ENCODE data around the gene NUCB2.
"Not testable (repeated sequence)": the region's sequence is repeated elsewhere in the genome, so short reads cannot be mapped to it uniquely, and the experiment has no call there.

Gene NUCB2

DNA sequence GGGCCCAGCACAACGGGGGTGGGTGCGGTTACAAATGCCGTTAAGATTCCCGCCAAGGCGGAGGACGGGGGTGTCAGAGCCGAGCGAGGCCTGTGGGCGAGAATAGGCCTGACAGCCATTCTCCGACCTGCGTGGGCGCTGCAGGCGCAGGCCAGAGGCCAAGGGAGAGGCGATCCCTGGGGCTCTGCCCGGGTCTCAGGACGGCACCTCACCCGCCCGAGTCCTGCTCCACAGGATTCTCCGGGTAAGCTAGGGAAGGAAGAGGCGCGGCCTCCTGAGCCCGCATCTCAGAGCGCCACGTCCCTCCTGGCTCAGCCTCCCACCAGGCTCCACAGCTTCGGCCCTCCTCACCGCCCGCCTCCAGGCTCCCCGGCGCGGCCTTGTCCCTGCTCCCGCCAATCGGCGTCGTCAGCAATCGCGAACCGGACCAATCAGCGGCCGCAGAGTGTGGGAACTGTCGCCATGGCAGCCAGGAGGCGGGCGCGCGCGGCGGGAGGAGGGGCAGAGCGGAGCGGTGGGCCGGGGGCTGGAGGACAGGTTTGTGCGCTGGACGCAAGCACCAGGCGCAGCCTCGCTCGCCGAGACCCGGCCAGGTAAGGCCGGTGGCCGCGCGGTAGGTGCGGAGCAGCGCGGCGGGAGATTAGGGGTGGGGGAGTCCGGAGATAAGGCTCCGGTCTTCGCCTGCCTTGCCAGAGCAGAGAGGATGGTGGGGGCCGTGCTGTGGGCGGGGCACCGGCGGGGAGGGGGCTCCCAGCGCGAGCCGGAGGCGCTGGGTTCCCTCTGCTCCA, at the start of gene NUCB2:
NUCB2 (plus strand) TSS at position 504 of the 788 bp plus-strand sequence. CDS start 18,585 bp downstream, outside the sequence.
- peak within 1 kb of the TSS; percentile 50 for H3K27ac Mint-ChIP-seq (ENCODE audit: low read depth)

DNA sequence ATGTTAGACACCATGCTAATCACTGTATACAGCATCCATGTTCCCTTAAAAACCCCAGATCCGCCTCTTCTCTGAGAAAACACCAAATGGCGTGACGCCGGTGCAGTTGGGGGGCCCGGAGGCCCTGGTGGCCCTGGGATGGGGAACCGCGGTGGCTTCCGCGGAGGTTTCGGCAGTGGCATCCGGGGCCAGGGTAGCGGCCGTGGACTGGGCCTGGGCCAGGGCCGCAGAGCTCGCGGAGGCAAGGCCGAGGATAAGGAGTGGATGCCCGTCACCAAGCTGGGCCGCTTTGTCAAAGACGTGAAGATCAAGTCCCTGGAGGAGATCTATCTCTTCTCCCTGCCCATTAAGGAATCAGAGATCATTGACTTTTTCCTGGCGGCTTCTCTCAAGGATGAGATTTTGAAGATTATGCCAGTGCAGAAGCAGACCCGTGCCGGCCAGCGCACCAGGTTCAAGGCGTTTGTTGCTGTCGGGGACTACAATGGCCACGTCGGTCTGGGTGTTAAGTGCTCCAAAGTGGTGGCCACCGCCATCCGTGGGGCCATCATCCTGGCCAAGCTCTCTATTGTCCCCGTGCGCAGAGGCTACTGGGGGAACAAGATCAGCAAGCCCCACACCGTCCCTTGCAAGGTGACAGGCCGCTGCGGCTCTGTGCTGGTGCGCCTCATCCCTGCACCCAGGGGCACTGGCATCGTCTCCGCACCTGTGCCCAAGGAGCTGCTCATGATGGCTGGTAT, 48.2 kb upstream of the NUCB2 start:
- DNase-seq (ENCODE audit: low spot score in 2 of 2); H3K4me3 Mint-ChIP-seq; H3K36me3 Mint-ChIP-seq (ENCODE audit: insufficient read depth); H3K27ac Mint-ChIP-seq (ENCODE audit: low read depth); H3K27me3 Mint-ChIP-seq; H3K9me3 Mint-ChIP-seq; ATAC-seq (replicated peaks; ENCODE audit: extremely low read depth, poor library complexity, severe bottlenecking): not testable (repeated sequence)
- peaks cover 13% of the 10 kb centered on the region for H3K4me1 Mint-ChIP-seq

More for the DNA sequence above, at the start of gene NUCB2:
- Mint-ChIP-seq H3K36me3 (ENCODE audit: insufficient read depth) (peaks cover 20% of the 10 kb centered on the region), H3K4me1 (peaks cover 27% of the 10 kb centered on the region), H3K4me3 (peak within 1 kb of the TSS; percentile 74), H3K27me3 (no peaks in the 10 kb centered on the region), H3K9me3 (no peaks in the 10 kb centered on the region)
- DNase-seq (ENCODE audit: low spot score in 2 of 2) (peak; percentile 90 to 92), ATAC-seq (replicated peaks; ENCODE audit: extremely low read depth, poor library complexity, severe bottlenecking) (peak; percentile 97)

DNA sequence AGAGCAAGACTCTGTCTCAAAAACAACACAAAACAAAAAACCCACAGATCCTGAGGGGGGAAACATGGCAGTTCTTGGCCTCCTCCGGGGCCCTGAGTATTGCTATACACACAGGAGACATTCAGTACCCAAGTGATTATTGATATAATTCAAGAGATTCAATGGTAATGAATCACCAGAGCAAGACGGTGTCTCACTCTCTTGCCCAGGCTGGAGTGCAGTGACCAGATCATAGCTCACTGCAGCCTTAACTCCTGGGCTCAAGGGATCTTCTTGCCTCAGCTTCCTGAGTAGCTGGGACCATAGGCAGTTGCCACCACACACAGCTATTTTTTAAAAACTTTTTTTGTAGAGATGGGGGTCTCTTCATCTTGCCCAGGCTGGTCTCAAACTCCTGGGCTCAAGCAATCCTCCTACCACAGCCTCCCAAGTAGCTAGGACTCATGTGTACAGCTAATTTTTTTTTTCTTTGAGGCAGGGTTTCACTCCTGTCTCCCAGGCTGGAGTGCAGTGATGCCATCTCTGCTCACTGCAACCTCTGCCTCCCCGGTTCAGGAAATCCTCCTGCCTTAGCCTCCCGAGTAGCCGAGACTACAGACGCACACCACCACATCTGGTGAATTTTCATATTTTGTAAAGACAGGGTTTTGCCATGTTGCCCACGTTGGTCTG, 46.9 kb upstream of the NUCB2 start:
- Mint-ChIP-seq H3K4me1 (peaks cover 13% of the 10 kb centered on the region), H3K9me3 (no peaks in the 10 kb centered on the region), H3K4me3 (peak overlapping the region; percentile 55), H3K27me3 (no peaks in the 10 kb centered on the region), H3K27ac (ENCODE audit: low read depth) (no peak overlapping the region), H3K36me3 (ENCODE audit: insufficient read depth) (no peaks in the 10 kb centered on the region)
- no peak for ATAC-seq (replicated peaks; ENCODE audit: extremely low read depth, poor library complexity, severe bottlenecking)
- DNase-seq (ENCODE audit: low spot score in 2 of 2): no peak

DNA sequence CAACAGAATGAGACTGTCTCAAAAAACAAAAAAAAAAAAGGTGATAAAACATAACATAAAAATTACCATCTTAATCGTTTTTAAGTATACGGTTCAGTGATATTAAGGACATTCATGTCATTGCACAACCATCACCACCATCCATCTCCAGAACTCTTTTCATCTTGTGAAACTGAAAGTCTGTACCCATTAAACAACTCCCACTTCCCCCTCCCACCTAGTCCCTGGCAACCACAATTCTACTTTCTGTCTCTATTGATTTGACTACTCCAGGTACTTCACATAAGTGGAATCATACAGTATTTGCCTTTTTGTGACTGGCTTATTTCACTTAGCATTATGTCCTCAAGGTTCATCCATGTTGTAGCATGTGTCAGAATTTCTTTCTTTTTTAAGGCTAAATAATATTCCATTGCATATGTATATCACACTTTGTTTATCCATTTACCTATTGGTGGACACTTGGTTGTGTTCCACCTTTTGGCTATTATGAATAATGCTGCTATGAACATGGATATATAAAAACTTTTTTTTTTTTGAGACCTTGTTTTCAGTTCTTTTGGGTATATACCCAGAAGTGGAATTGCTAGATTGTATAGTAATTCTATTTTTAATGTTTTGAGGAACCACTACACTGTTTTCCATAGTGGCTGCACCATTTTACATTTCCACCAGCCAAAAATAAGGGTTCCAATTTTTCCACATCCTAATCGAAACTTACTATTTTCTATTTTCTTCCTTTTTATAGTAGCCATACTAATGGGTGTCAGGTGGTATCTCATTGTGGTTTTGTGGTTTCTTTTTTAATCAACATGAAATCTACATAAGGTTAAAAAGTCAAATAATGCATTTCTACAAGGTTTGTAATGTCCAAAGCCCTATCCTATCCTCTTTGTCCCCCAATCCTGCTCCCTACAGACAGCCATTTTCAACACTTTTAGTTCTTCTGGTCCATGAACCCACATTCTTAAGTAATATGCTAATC, 45.4 kb upstream of the NUCB2 start:
- H3K4me1 Mint-ChIP-seq: peaks cover 13% of the 10 kb centered on the region
- no peaks in the 10 kb centered on the region for H3K36me3 Mint-ChIP-seq (ENCODE audit: insufficient read depth)
- H3K9me3 Mint-ChIP-seq: no peaks in the 10 kb centered on the region
- DNase-seq (ENCODE audit: low spot score in 2 of 2): no peak
- ATAC-seq (replicated peaks; ENCODE audit: extremely low read depth, poor library complexity, severe bottlenecking): peak; percentile 70
- H3K4me3 Mint-ChIP-seq: peak overlapping the region; percentile 55
- H3K27me3 Mint-ChIP-seq: no peaks in the 10 kb centered on the region
- H3K27ac Mint-ChIP-seq (ENCODE audit: low read depth): no peak overlapping the region

DNA sequence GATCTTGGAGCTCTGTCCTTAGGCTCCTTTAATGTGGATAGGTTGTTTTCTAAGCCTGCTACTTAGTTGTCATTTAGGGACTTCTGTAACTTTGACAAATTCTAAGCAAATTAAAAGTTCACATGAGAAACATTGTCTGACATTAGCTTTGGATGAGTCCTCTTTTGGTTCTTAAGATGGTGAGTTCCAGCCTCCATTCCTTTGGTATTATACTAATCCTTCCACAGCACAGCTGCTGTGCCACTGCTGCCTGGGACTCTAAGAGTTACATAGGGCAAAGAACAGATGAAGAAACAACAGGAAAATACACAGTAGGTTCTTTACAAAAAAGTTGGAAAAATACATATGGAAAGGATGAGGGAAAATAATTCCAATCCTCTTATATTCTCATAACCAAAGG, 43.4 kb upstream of the NUCB2 start:
- H3K27me3 Mint-ChIP-seq: no peaks in the 10 kb centered on the region
- H3K4me1 Mint-ChIP-seq: peaks cover 13% of the 10 kb centered on the region
- DNase-seq (ENCODE audit: low spot score in 2 of 2) (no peak), ATAC-seq (replicated peaks; ENCODE audit: extremely low read depth, poor library complexity, severe bottlenecking) (no peak)
- no peaks in the 10 kb centered on the region for H3K9me3 Mint-ChIP-seq
- no peak overlapping the region for H3K4me3 Mint-ChIP-seq
- no peak overlapping the region for H3K27ac Mint-ChIP-seq (ENCODE audit: low read depth)
- no peaks in the 10 kb centered on the region for H3K36me3 Mint-ChIP-seq (ENCODE audit: insufficient read depth)

DNA sequence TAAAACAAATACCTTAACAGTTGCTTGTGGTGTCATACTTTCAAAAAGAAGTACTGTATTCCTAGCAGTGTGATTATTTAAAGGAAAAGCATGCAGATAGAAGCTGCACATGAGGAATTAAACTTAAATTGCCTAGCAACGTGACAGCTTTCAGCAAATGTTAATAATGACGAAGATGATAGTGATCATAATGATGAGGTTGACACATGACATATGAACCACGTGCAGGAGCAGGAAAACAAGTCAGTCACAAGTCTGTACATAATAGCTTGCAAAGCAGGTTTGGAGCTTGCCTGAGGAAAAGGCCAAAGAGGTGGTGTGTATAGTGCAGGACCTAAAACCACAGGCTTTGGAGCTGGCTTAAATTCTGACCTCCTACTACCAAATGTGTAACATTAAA, 38.2 kb upstream of the NUCB2 start:
- Mint-ChIP-seq H3K9me3 (no peaks in the 10 kb centered on the region), H3K27me3 (no peaks in the 10 kb centered on the region), H3K4me3 (no peak overlapping the region), H3K27ac (ENCODE audit: low read depth) (no peak overlapping the region), H3K36me3 (ENCODE audit: insufficient read depth) (no peaks in the 10 kb centered on the region), H3K4me1 (no peaks in the 10 kb centered on the region)
- DNase-seq (ENCODE audit: low spot score in 2 of 2) (no peak), ATAC-seq (replicated peaks; ENCODE audit: extremely low read depth, poor library complexity, severe bottlenecking) (no peak)

DNA sequence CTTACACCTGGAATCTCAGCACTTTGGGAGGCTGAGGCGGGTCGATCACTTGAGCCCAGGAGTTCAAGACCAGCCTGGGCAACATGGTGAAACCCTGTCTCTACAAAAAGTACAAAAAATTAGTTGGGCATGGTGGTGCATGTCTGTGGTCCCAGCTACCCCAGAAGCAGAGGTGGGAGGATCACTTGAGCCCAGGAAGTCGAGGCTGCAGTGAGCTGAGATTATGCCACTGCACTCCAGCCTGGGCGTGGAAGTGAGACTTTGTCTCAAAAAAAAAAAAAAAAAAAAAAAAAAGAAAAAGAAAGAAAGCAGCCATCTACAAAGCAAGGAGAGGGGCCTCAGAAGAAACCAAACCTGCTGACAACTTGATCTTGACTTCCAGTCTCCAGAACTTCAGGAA, 36.6 kb upstream of the NUCB2 start:
- not testable (repeated sequence) for H3K27me3 Mint-ChIP-seq; H3K36me3 Mint-ChIP-seq (ENCODE audit: insufficient read depth); DNase-seq (ENCODE audit: low spot score in 2 of 2); H3K27ac Mint-ChIP-seq (ENCODE audit: low read depth); ATAC-seq (replicated peaks; ENCODE audit: extremely low read depth, poor library complexity, severe bottlenecking); H3K4me3 Mint-ChIP-seq; H3K4me1 Mint-ChIP-seq; H3K9me3 Mint-ChIP-seq

DNA sequence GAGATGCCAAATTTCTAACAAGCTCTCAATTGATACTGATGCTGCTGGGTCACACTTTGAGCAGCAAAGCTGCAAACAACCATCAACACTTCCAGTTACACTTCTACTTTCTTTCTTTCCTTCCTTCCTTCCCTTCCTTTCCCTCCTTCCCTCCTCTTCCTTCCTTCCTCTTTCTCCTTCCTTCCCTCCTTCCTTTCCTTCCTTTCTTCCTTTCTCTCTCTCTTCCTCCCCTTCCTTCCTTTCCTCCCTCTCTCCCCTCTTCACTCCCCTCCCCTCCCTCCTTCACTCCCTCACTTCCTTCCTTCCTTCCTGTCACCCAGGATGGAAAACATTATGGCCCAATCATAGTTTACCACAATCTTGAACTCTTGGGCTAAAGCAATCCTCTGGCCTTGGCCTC, 35.8 kb upstream of the NUCB2 start:
- peaks cover 5% of the 10 kb centered on the region for H3K4me1 Mint-ChIP-seq
- H3K27me3 Mint-ChIP-seq: no peaks in the 10 kb centered on the region
- ATAC-seq (replicated peaks; ENCODE audit: extremely low read depth, poor library complexity, severe bottlenecking) (no peak), DNase-seq (ENCODE audit: low spot score in 2 of 2) (no peak)
- H3K4me3 Mint-ChIP-seq: no peak overlapping the region
- no peaks in the 10 kb centered on the region for H3K9me3 Mint-ChIP-seq
- H3K36me3 Mint-ChIP-seq (ENCODE audit: insufficient read depth): peaks cover 2% of the 10 kb centered on the region
- H3K27ac Mint-ChIP-seq (ENCODE audit: low read depth): no peak overlapping the region

DNA sequence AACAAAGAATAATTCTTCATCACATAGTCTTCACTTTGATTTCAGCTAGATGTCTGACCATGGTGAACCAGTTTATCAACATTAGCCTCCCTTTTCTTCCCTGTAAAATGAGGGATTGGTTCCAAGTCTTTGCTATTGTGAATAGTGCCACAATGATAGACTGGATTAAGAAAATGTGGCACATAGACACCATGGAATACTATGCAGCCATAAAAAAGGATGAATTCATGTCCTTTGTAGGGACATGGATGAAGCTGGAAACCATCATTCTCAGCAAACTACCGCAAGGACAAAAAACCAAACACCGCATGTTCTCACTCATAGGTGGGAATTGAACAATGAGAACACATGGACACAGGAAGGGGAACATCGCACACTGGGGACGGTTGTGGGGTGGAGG, 33.6 kb upstream of the NUCB2 start:
- H3K9me3 Mint-ChIP-seq; DNase-seq (ENCODE audit: low spot score in 2 of 2); H3K27me3 Mint-ChIP-seq; H3K27ac Mint-ChIP-seq (ENCODE audit: low read depth); ATAC-seq (replicated peaks; ENCODE audit: extremely low read depth, poor library complexity, severe bottlenecking); H3K4me3 Mint-ChIP-seq; H3K36me3 Mint-ChIP-seq (ENCODE audit: insufficient read depth); H3K4me1 Mint-ChIP-seq: not testable (repeated sequence)

DNA sequence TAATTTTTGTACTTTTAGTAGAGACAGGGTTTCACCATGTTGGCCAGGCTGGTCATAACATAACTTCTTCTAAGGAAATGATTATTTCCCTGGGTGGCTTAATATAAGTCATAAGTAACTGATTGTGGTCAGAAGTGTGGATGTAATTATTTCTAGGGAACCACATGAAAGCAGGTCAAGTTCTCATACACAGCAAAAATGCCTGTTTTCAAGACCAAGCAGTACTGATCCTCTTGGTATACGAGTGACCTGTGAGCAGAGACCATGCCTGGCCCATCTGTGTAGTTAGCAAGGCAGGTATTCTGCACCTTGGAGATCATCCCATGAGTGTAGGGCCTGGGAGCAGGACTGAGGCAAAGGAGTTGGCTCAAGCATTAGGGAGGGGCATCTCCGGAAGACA, 32.5 kb upstream of the NUCB2 start:
- Mint-ChIP-seq H3K36me3 (ENCODE audit: insufficient read depth) (peaks cover 2% of the 10 kb centered on the region), H3K4me3 (no peak overlapping the region), H3K4me1 (peaks cover 5% of the 10 kb centered on the region), H3K27ac (ENCODE audit: low read depth) (no peak overlapping the region), H3K27me3 (no peaks in the 10 kb centered on the region), H3K9me3 (no peaks in the 10 kb centered on the region)
- ATAC-seq (replicated peaks; ENCODE audit: extremely low read depth, poor library complexity, severe bottlenecking) (no peak), DNase-seq (ENCODE audit: low spot score in 2 of 2) (no peak)

DNA sequence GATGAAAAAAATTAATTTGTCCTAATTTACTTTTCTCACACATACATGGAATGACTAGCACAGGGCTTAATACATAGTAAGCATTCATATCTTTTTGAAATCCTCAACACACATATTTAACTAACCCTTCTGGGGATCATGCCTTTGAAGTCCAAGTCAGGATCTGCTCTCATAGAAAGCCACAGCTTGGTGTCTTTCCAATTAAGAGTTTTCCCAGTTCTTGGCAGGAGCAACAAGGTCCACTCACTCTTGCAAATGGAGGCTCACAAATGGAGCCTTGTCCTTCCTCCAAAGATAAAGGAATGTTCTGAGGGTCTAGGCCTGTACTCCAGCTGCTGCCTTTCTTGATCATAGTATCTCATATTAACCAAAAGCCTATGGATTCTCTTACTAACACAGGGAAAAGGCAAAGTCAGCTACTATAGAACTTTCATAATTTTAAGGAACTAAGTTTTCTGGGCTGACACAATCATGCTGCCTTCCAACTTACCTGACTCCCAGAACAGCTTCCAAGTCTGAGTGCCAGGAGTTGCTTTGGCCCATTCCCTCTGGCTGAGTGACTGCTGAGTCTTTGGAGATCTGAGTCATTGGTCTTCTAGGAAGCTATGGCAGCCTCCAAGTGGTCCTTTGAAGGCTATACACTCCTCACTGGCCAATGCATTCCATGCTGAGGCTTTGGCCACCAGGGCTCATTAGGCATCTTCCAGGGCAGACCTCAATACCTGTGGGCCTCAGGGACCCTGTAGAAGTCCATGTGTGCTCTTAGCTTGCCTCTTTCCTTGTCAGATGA, 25.8 kb upstream of the NUCB2 start:
- H3K9me3 Mint-ChIP-seq: no peaks in the 10 kb centered on the region

More for the DNA sequence above, 25.8 kb upstream of the NUCB2 start:
- ATAC-seq (replicated peaks; ENCODE audit: extremely low read depth, poor library complexity, severe bottlenecking) (no peak), DNase-seq (ENCODE audit: low spot score in 2 of 2) (no peak)
- Mint-ChIP-seq H3K27ac (ENCODE audit: low read depth) (no peak overlapping the region), H3K4me1 (no peaks in the 10 kb centered on the region), H3K36me3 (ENCODE audit: insufficient read depth) (no peaks in the 10 kb centered on the region), H3K4me3 (no peak overlapping the region), H3K27me3 (peaks cover 18% of the 10 kb centered on the region)
